ENCODE data around the gene WHAMM. TPM values are rescaled to one million over a fixed set of nuclear protein-coding genes. Genes with fewer than 3 reads are reported as not detected.

WHAMM gene
- total and polyA plus RNA-seq, 2 of the 4 experiments (the other 2 are of a cell fraction): 1.4 to 4.1 TPM

DNA sequence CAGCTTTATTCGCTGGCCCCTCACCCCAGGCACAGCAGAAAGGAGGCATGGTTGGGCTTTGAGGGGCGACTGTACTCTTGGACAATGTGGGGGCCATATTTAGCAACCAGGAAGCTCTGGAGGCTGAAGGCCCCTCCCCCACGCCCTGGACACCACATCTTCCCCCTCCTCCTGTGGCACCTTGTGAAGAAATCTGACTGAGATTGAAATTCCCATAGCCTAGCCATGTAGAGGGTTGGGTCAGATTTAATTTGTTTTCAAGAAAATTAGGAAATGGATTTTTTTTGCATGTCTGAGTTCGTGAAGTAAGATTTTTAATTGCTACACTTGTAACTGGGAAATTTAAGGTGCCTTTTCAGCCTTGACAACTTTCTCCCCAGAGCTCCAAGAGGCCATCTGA, 28.1 kb upstream of the WHAMM start:
- no peaks in the 10 kb centered on the region for H3K36me3 ChIP-seq (ENCODE audit: control insufficient read depth, insufficient read depth, low read length)
- BruUV-seq (replicated peaks): no TSS peak
- ATAC-seq (ENCODE audit: low read depth) (no peak), DNase-seq (no peak)
- H3K4me1 ChIP-seq (ENCODE audit: control insufficient read depth, insufficient read depth, low read length): no peaks in the 10 kb centered on the region
- H3K27me3 ChIP-seq (ENCODE audit: control insufficient read depth, insufficient read depth, low read length): no peaks in the 10 kb centered on the region
- TF ChIP-seq FOS (IDR thresholded peaks at IDR 0.05; ENCODE audit: low read depth, low read length) (no peak), MXI1 (IDR thresholded peaks at IDR 0.05; ENCODE audit: borderline replicate concordance, low read depth, low read length) (no peak), RAD21 (IDR thresholded peaks at IDR 0.05; ENCODE audit: low read length) (no peak), CEBPB (IDR thresholded peaks at IDR 0.05; ENCODE audit: low read depth, low read length) (no peak), ELK1 (IDR thresholded peaks at IDR 0.05; ENCODE audit: borderline replicate concordance, low read depth, low read length) (no peak), CHD1 (IDR thresholded peaks at IDR 0.05; ENCODE audit: low read depth, low read length) (no peak), MAZ (IDR thresholded peaks at IDR 0.05; ENCODE audit: borderline replicate concordance, low read depth, low read length) (no peak), BHLHE40 (IDR thresholded peaks at IDR 0.05; ENCODE audit: low read depth, low read length) (no peak), MAFK (IDR thresholded peaks at IDR 0.05; ENCODE audit: low read depth, low read length) (no peak), POLR2A (IDR thresholded peaks at IDR 0.05; ENCODE audit: low read depth, low read length) (no peak), NFE2L2 (IDR thresholded peaks at IDR 0.05; ENCODE audit: low read depth, low read length) (no peak), RFX5 (IDR thresholded peaks at IDR 0.05; ENCODE audit: low read depth, low read length) (no peak), SMC3 (IDR thresholded peaks at IDR 0.05; ENCODE audit: low read depth, low read length) (no peak), USF2 (IDR thresholded peaks at IDR 0.05; ENCODE audit: low read depth, low read length) (no peak), RCOR1 (IDR thresholded peaks at IDR 0.05; ENCODE audit: insufficient replicate concordance, low read length) (no peak)
- TF ChIP-seq, protein P1, sequence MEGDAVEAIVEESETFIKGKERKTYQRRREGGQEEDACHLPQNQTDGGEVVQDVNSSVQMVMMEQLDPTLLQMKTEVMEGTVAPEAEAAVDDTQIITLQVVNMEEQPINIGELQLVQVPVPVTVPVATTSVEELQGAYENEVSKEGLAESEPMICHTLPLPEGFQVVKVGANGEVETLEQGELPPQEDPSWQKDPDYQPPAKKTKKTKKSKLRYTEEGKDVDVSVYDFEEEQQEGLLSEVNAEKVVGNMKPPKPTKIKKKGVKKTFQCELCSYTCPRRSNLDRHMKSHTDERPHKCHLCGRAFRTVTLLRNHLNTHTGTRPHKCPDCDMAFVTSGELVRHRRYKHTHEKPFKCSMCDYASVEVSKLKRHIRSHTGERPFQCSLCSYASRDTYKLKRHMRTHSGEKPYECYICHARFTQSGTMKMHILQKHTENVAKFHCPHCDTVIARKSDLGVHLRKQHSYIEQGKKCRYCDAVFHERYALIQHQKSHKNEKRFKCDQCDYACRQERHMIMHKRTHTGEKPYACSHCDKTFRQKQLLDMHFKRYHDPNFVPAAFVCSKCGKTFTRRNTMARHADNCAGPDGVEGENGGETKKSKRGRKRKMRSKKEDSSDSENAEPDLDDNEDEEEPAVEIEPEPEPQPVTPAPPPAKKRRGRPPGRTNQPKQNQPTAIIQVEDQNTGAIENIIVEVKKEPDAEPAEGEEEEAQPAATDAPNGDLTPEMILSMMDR (conservative IDR thresholded peaks at IDR 0.05; ENCODE audit: low read depth, low read length): no peak
- H2AFZ ChIP-seq (replicated peaks; ENCODE audit: low read length, poor library complexity): no peak overlapping the region
- POLR2A ChIA-PET (ENCODE audit: unreplicated experiment): no interaction called here
- CTCF ChIA-PET: no interaction called here
- H3K14ac ChIP-seq (replicated peaks; ENCODE audit: low read depth, low read length): no peak overlapping the region
- no peaks in the 10 kb centered on the region for H4K20me1 ChIP-seq (ENCODE audit: insufficient read depth, low read length)
- WGBS, 2 experiments (ENCODE audit: extremely low coverage in 2 of 2, insufficient read length in 1 of 2): no CpG with 5 or more reads among the region's 4 CpGs
- H2BK120ac ChIP-seq (ENCODE audit: low read depth, low read length): no peak overlapping the region
- intact Hi-C loops (cut with micrococcal nuclease) (no loop called here), in situ Hi-C loops (cut with MboI; ENCODE audit: low sequenced_read_pairs) (no loop called here), dilution Hi-C loops (cut with HindIII; ENCODE audit: low sequenced_read_pairs, unreplicated experiment) (no loop called here)
- H2AK9ac ChIP-seq (replicated peaks; ENCODE audit: low read depth, low read length, poor library complexity): no peak overlapping the region
- no peak overlapping the region for H4K91ac ChIP-seq (ENCODE audit: insufficient read depth, low read depth, low read length)
- H4K8ac ChIP-seq (ENCODE audit: low read depth in 2 of 2, low read length in 2 of 2): no peak overlapping the region
- no peak overlapping the region for H3K23ac ChIP-seq (ENCODE audit: low read depth, low read length)
- H3K56ac ChIP-seq (ENCODE audit: extremely low read depth, insufficient read depth, low read length): no peak overlapping the region
- no peak overlapping the region for H2AK5ac ChIP-seq (ENCODE audit: low read depth, low read length)
- H2BK5ac ChIP-seq (ENCODE audit: low read depth, low read length, poor library complexity, severe bottlenecking): no peak overlapping the region
- no peak overlapping the region for H3K27ac ChIP-seq (ENCODE audit: insufficient read depth, low read length)
- H3K9me1 ChIP-seq (ENCODE audit: insufficient read depth, low read length): no peaks in the 10 kb centered on the region
- H3K18ac ChIP-seq (ENCODE audit: low read depth, low read length): no peak overlapping the region
- H3K4ac ChIP-seq (ENCODE audit: low read depth, low read length): no peak overlapping the region
- no peak overlapping the region for H3K9ac ChIP-seq (ENCODE audit: low read depth, low read length)
- no peak overlapping the region for H2BK20ac ChIP-seq (ENCODE audit: low read depth, low read length)
- no peak overlapping the region for H2BK15ac ChIP-seq (ENCODE audit: low read depth, low read length)
- no peak overlapping the region for H3K4me2 ChIP-seq (ENCODE audit: low read depth, low read length)
- no peaks in the 10 kb centered on the region for H3K9me3 ChIP-seq (ENCODE audit: control insufficient read depth, insufficient read depth, low read length)
- H4K5ac ChIP-seq (ENCODE audit: low read depth, low read length): no peak overlapping the region
- H3K79me1 ChIP-seq (ENCODE audit: low read depth in 1 of 2, low read length in 2 of 2): no peaks in the 10 kb centered on the region
- H3K4me3 ChIP-seq (ENCODE audit: insufficient read depth, low read depth, low read length): no peak overlapping the region
